Daoy (cell line): ENCODE measurements around the gene TRMT61A. TPM values are rescaled to one million over a fixed set of nuclear protein-coding genes. Genes with fewer than 3 reads are reported as not detected.

Experiments
- DNase-seq: peaks from one replicate; pipeline ENCODE4 v3.0.0-alpha.2; 2015; ENCODE audit warnings: low read depth
- total RNA-seq: library from RNA; depleted of rRNA; stranded (reverse); fragments of >200 nt; shearing (Covaris generic); gene quantifications from 2 replicates; pipeline ENCODE4 v1.2.3, GENCODE V29; 2014; rRNA removed

TRMT61A gene
- 29.5 and 36.8 TPM in 2 replicates for total RNA-seq

DNA sequence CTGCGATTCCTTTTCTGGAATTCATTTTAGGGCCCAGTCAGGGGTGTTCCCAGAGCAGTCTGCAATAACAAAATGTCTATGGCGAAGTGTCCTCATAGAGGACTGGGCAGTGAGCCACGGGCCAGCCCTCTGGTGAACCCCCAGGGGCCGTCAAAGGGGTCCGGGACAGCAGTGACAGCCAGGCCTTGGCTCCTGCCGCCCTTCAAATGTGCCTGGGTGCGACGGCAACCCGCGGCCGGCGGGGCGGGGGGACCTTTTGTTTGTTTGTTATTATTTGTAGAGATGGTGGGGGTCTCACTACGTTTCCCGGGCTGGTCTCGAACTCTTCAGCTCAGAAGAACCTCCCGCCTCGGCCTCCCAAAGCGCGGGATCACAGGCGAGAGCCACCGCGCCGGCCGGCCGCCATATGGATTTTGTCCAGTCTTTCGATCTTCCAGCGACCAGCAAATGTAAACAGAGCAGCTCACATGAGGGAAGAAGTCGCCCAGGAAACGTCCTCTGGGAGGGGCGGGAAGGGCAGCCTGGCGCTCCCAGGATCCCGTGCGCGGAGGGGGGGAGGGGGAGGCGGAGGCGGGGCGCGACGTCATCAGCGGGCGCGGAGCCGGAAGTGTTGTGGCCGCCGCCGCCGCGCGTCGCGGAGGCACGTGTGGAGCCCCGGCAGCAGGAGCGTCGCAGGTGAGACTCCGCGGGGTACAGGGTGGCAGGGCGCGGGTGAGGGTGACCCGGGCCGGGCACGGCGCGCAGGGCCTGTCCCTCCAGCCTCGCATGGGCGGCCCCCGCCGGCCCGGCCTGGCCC, at the start of gene TRMT61A:
TRMT61A (plus strand) TSS at position 610 of the 796 bp plus-strand sequence. CDS start 783 bp downstream, outside the sequence.
- peak; percentile 95 for DNase-seq

- DNase-seq = no peak
Measured at GRCh38 chr14:103480595-103480994, 48.4 kb upstream of the TRMT61A start.

DNA sequence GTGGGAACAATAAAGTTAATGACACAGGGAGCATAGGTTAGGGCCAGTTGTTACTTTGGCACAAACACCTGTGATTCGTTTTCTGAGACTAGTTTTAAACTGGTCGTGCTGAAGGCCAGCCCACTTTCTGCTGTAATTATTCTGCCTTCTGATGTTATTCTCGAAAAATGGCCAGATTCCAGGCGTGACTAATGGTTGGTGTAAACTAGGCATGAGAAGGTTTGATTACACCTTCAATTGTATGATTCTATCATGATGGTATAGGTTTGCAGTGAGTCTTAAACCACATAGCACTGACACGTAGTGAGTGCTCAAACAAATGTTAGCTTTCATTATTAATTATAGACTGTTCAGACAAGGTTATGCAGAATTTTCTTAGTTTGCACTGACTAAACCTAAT, 45.4 kb upstream of the TRMT61A start:
- DNase-seq = peak; percentile 88

GRCh38 chr14:103485504-103485903, 43.5 kb upstream of the TRMT61A start:
- DNase-seq = no peak

DNA sequence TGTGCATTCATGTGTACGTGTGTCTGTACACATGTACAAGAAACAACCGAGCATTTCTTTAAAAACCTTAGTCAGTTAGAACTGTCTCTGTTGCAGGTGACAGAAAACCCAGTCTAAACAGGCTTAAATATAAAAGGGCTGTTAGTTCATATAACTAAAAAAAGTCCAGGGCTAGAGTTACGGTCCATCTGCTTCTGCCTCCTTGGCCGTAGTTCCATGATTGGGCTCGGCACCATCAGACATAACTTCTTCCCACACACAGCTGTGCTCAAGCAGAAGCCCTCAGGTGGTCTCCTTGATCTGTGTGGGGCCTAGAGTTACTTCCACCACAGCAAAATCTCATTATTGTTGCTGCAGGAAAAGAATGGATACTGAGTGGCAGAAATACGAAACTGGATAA, 40.9 kb upstream of the TRMT61A start:
- no peak for DNase-seq

GRCh38 chr14:103488960-103489359, 40.0 kb upstream of the TRMT61A start:
- no peak for DNase-seq

DNA sequence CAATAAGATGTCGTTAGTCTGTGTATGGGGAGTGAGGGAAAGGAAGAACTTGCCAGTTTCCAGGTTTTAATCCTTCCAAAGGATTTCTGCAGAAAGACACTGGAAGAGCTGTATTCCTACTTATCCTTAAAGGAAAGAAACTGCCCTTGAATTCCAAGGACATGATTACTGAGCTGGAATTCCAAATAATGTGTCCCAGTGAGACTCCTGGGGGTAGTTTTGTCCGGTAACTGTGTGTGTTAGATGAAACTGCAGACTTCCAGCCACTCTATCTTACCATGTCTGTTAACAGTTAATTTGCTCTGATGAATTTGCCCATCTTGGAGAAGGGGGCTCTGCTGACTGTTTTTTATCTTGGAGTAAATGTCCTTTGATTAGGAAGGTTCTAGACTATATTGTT, 39.4 kb upstream of the TRMT61A start:
- DNase-seq = no peak

DNA sequence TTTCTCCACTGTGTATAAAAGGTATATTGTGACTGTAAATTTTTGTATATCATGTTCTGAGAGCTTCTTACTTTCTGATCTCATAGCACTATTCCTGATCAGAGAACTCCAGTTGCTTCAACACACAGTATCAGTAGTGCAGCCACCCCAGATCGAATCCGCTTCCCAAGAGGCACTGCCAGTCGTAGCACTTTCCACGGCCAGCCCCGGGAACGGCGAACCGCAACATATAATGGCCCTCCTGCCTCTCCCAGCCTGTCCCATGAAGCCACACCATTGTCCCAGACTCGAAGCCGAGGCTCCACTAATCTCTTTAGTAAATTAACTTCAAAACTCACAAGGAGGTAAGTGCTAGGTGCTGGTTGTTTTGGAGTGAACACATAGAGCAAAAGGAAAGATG, 37.3 kb upstream of the TRMT61A start:
- DNase-seq = no peak

- DNase-seq = no peak
Measured at GRCh38 chr14:103492156-103492925, 36.7 kb upstream of the TRMT61A start.

DNA sequence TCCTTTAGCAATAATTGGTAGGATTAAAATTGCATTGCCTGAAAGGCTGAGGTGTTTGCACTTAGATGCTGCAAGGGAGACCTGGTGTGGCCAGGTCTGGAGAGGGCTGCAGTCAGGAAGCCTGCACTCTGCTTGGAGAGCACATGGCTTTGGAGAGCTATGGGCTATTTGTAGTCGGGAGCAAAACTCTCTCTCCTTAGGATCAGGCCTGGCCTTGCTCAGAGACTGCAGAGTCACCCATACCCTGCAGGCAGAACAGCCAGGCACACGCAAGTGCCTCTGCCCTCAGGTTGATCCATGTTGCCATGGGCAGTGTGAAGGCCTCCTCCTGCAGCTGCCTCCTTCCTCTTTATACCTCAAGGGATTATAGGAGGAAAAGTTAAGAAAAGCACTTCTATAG, 33.1 kb upstream of the TRMT61A start:
- DNase-seq = no peak

DNA sequence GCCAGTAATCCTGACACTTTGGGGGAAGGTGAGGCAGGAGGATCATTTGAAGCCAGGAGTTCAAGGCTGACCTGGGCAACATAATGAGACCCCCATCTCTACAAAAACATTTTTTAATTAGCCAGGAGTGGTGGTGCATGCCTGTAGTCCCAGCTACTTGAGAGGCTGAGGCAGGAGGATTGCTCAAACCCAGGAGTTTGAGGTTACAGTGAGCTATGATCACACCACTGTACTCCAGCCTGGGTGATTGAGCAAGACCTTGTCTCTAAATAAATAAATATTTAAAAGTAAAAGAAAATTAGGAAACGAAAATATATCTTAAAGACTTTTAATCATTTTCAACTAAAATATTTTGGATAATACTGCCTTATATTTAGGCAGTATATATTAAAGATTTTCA, 32.2 kb upstream of the TRMT61A start:
- no peak for DNase-seq

DNA sequence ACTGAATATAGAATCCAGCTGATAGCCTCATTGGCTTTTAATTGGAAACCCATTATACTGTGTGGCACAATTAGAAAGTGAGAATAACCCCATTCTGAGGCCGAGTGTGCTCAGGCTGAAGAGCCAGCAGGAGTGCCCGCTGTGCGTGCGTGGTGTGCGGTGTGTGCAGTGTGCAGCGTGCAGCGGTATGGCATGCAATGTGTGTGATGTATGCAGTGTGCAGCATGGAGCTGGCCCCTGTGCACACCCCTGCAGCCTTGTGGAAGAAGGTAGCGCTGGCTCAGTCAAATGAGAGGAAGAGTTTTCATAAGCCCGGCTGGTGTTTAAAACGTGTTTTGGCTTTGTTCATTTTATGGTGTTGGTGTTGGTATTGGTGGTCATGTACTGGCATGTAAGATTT, 29.3 kb upstream of the TRMT61A start:
- DNase-seq = no peak

GRCh38 chr14:103500148-103500990, 28.6 kb upstream of the TRMT61A start:
- DNase-seq = peak; percentile 88

DNA sequence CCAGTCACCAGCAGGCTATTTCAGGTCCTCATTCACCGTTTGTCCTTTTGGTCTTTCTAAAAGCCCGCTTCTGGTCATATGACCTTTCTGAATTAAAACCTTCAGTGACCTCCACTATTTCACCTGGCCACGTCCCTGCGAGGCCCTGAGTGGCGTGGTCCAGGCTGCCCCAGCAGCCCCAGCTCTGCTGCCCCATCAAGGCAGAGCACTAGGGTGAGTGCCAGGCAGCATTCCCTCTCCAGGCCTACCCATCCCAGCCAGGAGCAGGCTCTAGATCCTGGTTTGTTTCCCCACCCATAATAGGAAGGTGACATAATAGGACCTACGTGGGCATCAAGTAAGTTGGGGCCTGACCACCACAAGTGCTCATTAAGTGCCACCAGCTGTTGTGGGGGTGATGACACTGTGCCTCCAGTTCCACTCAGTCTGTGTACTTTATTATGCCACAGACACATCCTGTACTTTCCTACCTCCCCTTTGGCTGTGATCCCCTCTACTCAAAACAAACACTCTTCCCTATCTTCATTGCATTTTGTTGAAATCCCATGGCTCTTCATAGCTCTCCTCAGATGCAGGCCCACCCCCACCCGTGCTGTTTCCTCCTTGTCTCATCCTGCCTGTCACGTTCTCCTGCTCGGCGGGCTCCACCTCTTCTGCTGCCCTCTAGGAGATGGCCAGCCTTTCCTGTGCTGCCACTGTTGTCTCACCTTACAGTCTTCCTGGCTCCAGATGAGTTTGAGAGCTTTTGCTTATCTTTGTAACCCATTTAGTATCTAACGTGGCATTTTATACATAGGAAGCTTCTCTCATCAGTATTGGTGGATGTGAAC, 27.7 kb upstream of the TRMT61A start:
- DNase-seq = no peak

DNA sequence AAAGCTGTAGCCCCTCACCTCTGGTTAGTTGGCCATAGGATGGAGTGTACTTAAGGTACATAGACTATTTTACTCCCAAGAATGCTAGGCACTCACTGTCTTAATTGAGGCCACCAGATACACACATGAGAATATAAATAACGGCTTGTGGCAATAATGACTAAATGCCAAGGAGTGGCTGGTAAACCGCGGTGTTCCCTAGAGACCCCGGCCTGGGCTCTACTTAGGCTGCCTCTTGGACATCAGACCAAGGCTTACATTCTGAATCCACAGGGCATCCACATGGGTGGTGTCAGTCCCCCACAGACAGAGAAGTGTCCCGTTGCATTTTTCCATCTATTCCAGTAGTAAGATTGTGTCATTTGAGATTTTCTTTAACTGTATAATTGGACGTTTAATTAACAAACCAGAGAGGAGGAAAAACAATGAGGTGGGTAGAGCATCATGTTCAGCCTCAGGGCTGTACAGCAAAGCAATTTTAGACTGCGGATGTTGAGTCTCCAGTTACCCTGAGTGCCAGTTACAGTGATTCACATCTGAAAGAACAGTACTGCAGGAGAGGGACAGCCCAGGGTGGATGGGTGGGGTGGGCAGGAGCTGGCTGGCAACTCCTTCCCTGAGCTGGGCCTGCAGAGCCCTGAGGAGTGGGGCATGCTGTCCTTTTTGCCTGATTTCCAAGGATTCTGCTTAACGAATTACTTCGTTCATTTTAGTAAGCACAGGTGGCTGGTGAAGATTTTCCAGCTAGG, 26.9 kb upstream of the TRMT61A start:
- DNase-seq = no peak

DNA sequence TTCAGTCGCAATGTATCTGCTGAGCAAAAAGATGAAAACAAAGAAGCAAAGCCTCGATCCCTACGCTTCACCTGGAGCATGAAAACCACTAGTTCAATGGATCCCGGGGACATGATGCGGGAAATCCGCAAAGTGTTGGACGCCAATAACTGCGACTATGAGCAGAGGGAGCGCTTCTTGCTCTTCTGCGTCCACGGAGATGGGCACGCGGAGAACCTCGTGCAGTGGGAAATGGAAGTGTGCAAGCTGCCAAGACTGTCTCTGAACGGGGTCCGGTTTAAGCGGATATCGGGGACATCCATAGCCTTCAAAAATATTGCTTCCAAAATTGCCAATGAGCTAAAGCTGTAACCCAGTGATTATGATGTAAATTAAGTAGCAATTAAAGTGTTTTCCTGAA, 26.1 kb upstream of the TRMT61A start:
- DNase-seq = no peak

DNA sequence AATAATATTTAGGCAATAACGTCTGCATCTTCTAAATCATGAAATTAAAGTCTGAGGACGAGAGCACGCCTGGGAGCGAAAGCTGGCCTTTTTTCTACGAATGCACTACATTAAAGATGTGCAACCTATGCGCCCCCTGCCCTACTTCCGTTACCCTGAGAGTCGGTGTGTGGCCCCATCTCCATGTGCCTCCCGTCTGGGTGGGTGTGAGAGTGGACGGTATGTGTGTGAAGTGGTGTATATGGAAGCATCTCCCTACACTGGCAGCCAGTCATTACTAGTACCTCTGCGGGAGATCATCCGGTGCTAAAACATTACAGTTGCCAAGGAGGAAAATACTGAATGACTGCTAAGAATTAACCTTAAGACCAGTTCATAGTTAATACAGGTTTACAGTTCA, 25.7 kb upstream of the TRMT61A start:
- no peak for DNase-seq

DNA sequence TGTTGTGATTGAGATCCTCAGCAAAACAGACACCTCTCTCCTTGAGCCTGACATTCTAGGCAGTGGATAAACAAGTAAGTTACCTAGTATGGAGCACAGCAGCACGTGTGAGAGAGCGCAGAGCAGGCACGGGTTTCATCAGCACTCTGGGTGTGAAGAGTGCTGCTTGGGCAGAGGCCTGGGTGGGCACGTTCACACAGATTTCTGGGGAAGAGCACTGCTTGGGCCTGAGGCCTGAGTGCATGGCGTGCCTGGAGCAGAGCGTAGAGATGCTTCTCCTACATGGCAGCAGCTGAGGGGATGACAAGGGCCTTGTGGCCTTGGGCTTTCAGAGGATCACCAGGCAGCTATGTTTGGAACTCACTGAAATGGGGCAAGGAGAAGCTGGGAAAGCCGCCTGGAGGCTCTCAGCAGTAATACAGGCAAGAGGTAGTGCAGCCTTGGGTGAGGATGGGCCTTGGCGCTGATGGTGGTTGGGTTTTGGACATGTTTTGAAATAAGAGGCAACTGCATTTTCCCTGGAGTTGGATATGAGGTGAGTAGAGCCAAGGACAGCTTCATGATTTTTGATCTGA, 23.9 kb upstream of the TRMT61A start:
- DNase-seq = no peak

GRCh38 chr14:103507751-103508150, 21.2 kb upstream of the TRMT61A start:
- no peak for DNase-seq
